ENCODE results near the gene MRPL24.

MRPL24 gene

GRCh38 chr1:156714830-156715229, 26.1 kb downstream of the MRPL24 start:
- no peak overlapping the region for H3K27ac ChIP-seq (ENCODE audit: extremely low read depth, low read depth, low read length)
- H3K4me3 ChIP-seq (ENCODE audit: low read depth, low read length) = no peak overlapping the region
- TF ChIP-seq ZNF677 (tag by site-specific recombination; IDR thresholded peaks at IDR 0.05) = no peak
- TF ChIP-seq, protein P1, sequence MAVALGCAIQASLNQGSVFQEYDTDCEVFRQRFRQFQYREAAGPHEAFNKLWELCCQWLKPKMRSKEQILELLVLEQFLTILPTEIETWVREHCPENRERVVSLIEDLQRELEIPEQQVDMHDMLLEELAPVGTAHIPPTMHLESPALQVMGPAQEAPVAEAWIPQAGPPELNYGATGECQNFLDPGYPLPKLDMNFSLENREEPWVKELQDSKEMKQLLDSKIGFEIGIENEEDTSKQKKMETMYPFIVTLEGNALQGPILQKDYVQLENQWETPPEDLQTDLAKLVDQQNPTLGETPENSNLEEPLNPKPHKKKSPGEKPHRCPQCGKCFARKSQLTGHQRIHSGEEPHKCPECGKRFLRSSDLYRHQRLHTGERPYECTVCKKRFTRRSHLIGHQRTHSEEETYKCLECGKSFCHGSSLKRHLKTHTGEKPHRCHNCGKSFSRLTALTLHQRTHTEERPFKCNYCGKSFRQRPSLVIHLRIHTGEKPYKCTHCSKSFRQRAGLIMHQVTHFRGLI (tag by site-specific recombination; IDR thresholded peaks at IDR 0.05) = peak; percentile 98
- no peaks in the 10 kb centered on the region for H3K9me3 ChIP-seq (ENCODE audit: control insufficient read depth, insufficient read depth, low read depth, low read length)
- H3K4me1 ChIP-seq (ENCODE audit: control insufficient read depth, insufficient read depth, low read length) = no peaks in the 10 kb centered on the region
- H3K36me3 ChIP-seq (ENCODE audit: control insufficient read depth in 2 of 2, insufficient read depth in 1 of 2, low read length in 2 of 2) = peaks cover 0 to 13% of the 10 kb centered on the region in 2 experiments; a peak in 2 of 3 replicates
- CTCF ChIA-PET = interaction anchor here (0.6 to 20.2 kb wide), 8 partner anchors 9 to 87 kb away, joined by 4 to 579 read pairs (median 10); partner anchors contain the start of genes CRABP2 and METTL25B
- POLR2A ChIA-PET = interaction anchor here (2.4 kb wide), 1 partner anchor 25 kb away, joined by 11 read pairs; no protein-coding TSS in a partner anchor

- POLR2A ChIA-PET = interaction anchor here (0.8 kb wide), 1 partner anchor 16 kb away, joined by 3 read pairs; the partner anchor contains the start of genes ISG20L2 and METTL25B
- no peak overlapping the region for H3K27ac ChIP-seq (ENCODE audit: extremely low read depth, low read depth, low read length)
- peaks cover 3% of the 10 kb centered on the region; the same call in 1 of the 2 replicates for H3K4me1 ChIP-seq (ENCODE audit: control insufficient read depth, insufficient read depth, low read length)
These were observed 28.3 kb downstream of the MRPL24 start for GRCh38 chr1:156712626-156713025.

DNA sequence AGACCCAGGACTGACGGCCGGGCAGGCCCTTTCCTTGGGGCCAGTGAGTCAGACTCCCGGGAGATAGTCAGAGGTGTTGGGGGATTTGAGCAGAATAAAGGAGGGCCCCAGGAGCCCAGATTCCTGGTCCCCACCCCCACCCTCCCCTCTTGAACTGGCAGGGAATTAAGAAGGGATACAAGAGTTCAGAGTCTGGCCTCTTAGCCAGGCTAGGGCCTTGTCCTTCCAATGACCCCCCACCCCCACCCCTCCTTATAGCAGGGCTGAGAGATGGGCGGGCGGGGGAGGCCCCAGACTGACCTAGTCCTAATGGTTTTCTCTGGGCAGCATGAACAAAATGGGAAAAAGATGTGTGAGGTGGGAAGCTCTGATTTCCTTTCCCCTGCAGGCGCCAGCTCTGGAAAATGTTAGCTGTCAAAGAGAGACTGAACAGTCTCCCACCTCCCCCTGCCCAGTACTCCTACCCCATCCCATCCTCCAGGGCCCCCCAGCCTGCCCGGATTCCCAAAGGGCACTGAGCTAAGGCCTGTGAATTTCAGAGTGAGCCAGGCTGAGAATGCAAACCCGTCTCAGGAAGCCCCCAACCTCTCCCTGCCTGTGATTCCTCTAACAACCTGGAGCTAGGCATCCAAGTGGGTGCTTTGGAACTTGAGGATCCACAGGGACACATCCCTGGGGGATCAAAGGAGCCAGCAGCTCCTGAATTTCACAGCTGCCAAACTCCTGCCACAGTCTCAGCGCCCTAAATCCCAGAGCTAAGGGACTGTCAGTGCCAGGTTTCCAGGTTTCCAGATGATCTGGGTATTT, 29.7 kb downstream of the MRPL24 start:
- TF ChIP-seq, protein P2, sequence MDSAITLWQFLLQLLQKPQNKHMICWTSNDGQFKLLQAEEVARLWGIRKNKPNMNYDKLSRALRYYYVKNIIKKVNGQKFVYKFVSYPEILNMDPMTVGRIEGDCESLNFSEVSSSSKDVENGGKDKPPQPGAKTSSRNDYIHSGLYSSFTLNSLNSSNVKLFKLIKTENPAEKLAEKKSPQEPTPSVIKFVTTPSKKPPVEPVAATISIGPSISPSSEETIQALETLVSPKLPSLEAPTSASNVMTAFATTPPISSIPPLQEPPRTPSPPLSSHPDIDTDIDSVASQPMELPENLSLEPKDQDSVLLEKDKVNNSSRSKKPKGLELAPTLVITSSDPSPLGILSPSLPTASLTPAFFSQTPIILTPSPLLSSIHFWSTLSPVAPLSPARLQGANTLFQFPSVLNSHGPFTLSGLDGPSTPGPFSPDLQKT (IDR thresholded peaks at IDR 0.05; ENCODE audit: borderline replicate concordance, low read depth, low read length) = no peak
- TF ChIP-seq IKZF3 (tag by site-specific recombination; IDR thresholded peaks at IDR 0.05) = 0 out of 2 replicates have a peak, but pooled peaks have one; percentile 53
- POLR2A ChIA-PET = interaction anchor here (1.2 kb wide), 1 partner anchor 17 kb away, joined by 6 read pairs; the partner anchor contains the start of genes ISG20L2 and METTL25B
- Histone ChIP-seq H3K27ac (ENCODE audit: extremely low read depth, low read depth, low read length) (no peak overlapping the region), H3K9me3 (ENCODE audit: control insufficient read depth, insufficient read depth, low read depth, low read length) (no peaks in the 10 kb centered on the region), H3K4me3 (ENCODE audit: low read depth, low read length) (no peak overlapping the region), H3K4me1 (ENCODE audit: control insufficient read depth, insufficient read depth, low read length) (peaks cover 3% of the 10 kb centered on the region; the same call in 1 of the 2 replicates), H3K36me3 (ENCODE audit: control insufficient read depth in 2 of 2, insufficient read depth in 1 of 2, low read length in 2 of 2) (peaks cover 0 to 6% of the 10 kb centered on the region in 2 experiments; a peak in 1 of 3 replicates)
- CTCF ChIA-PET = interaction anchor here (0.6 to 20.2 kb wide), 7 partner anchors 14 to 179 kb away, joined by 3 to 579 read pairs (median 6); partner anchors contain the start of genes METTL25B and MRPL24

More at GRCh38 chr1:156712626-156713025, 28.3 kb downstream of the MRPL24 start:
- CTCF ChIA-PET = interaction anchor here (0.6 to 20.2 kb wide), 10 partner anchors 9 to 310 kb away, joined by 3 to 579 read pairs (median 5); partner anchors contain the start of gene METTL25B
- TF ChIP-seq GLIS2 (tag by site-specific recombination; IDR thresholded peaks at IDR 0.05) (no peak), ZFHX2 (tag by site-specific recombination; conservative IDR thresholded peaks at IDR 0.05) (no peak), ZNF16 (tag by site-specific recombination; IDR thresholded peaks at IDR 0.05; ENCODE audit: low read depth) (no peak), ZIC2 (tag by site-specific recombination; IDR thresholded peaks at IDR 0.05) (no peak), ZNF140 (tag by site-specific recombination; IDR thresholded peaks at IDR 0.05) (no peak), KLF1 (tag by site-specific recombination; IDR thresholded peaks at IDR 0.05) (peak; percentile 12; the same call in 1 of the 2 replicates), ZNF133 (tag by site-specific recombination; IDR thresholded peaks at IDR 0.05) (no peak)
- TF ChIP-seq, protein P3, sequence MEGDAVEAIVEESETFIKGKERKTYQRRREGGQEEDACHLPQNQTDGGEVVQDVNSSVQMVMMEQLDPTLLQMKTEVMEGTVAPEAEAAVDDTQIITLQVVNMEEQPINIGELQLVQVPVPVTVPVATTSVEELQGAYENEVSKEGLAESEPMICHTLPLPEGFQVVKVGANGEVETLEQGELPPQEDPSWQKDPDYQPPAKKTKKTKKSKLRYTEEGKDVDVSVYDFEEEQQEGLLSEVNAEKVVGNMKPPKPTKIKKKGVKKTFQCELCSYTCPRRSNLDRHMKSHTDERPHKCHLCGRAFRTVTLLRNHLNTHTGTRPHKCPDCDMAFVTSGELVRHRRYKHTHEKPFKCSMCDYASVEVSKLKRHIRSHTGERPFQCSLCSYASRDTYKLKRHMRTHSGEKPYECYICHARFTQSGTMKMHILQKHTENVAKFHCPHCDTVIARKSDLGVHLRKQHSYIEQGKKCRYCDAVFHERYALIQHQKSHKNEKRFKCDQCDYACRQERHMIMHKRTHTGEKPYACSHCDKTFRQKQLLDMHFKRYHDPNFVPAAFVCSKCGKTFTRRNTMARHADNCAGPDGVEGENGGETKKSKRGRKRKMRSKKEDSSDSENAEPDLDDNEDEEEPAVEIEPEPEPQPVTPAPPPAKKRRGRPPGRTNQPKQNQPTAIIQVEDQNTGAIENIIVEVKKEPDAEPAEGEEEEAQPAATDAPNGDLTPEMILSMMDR (tag by site-specific recombination; IDR thresholded peaks at IDR 0.05) = no peak
- Histone ChIP-seq H3K4me3 (ENCODE audit: low read depth, low read length) (no peak overlapping the region), H3K36me3 (ENCODE audit: control insufficient read depth in 2 of 2, insufficient read depth in 1 of 2, low read length in 2 of 2) (peaks cover 0 to 6% of the 10 kb centered on the region in 2 experiments; a peak in 1 of 3 replicates), H3K9me3 (ENCODE audit: control insufficient read depth, insufficient read depth, low read depth, low read length) (no peaks in the 10 kb centered on the region)

All from HEK293 (cell line).